Measurements from ENCODE around the gene LDLRAD4. TPM values are rescaled to one million over a fixed set of nuclear protein-coding genes. Genes with fewer than 3 reads are reported as not detected.
"Not testable (repeated sequence)": the region's sequence is repeated elsewhere in the genome, so short reads cannot be mapped to it uniquely, and the experiment has no call there.

The LDLRAD4 gene
- total RNA-seq, 1 experiment from 2014 or later: 204 TPM

- not testable (repeated sequence) for H4K20me1 ChIP-seq (ENCODE audit: insufficient read depth, low read depth, low read length); H3K9me2 ChIP-seq (replicated peaks; ENCODE audit: insufficient read depth, low read length); H2AFZ ChIP-seq (ENCODE audit: low read length); H3K9me3 ChIP-seq (ENCODE audit: low read length); H3K27me3 ChIP-seq (ENCODE audit: low read length); H3K4me1 ChIP-seq (ENCODE audit: low read length); H3K4me2 ChIP-seq (ENCODE audit: low read depth, low read length, poor library complexity, severe bottlenecking); H3K36me3 ChIP-seq (ENCODE audit: insufficient read depth, low read length); H3K79me2 ChIP-seq (ENCODE audit: low read length); DNase-seq; H3K27ac ChIP-seq (ENCODE audit: low read length); H3K4me3 ChIP-seq (ENCODE audit: low read length); H3K9ac ChIP-seq (ENCODE audit: low read length)
These were observed 127.9 kb downstream of the LDLRAD4 start for GRCh38 chr18:13346449-13346848.

DNA sequence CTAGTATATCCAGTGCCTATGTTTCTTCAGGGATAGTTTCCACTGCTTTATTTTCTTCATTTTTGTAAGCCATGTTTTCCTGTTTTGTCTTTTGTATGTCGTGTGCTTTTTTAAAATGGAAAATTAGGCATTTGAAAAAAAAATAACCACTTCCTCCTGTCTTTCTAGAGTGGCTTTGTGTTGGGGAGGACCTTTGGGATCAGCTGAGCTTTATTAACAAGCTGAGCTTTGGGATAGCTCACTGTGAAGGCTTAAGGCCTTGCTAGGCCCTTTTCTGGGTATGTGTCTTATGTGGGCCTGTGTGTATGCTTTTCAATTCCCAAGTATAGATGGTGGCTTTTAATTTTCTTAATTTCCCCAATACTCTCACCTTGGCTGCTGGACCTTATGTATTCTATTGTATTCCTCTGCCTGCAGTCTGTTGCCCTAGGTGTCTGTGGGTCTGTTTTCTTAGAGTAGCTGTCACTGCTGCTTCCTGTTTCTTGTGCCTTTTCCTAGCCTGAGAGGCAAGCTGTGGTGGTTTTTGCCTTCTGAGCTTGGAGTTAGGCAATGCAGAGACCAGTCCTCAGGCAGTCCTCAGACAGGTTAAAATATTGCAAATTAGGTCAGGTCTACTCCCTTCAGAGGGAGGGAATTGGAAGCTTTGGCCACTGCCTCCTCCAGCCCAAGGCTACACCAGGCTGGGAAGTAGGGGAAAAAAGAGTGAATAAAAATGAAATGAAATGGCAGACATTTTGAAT, 134.7 kb downstream of the LDLRAD4 start:
- H3K4me2 ChIP-seq (ENCODE audit: low read depth, low read length, poor library complexity, severe bottlenecking): no peak overlapping the region
- H3K4me3 ChIP-seq (ENCODE audit: low read length): no peak overlapping the region
- H3K9me3 ChIP-seq (ENCODE audit: low read length): no peaks in the 10 kb centered on the region
- DNase-seq: no peak
- no peaks in the 10 kb centered on the region for H3K9me2 ChIP-seq (replicated peaks; ENCODE audit: insufficient read depth, low read length)
- H3K79me2 ChIP-seq (ENCODE audit: low read length): no peaks in the 10 kb centered on the region
- H2AFZ ChIP-seq (ENCODE audit: low read length): no peak overlapping the region
- H4K20me1 ChIP-seq (ENCODE audit: insufficient read depth, low read depth, low read length): no peaks in the 10 kb centered on the region
- no peaks in the 10 kb centered on the region for H3K27me3 ChIP-seq (ENCODE audit: low read length)
- no peaks in the 10 kb centered on the region for H3K4me1 ChIP-seq (ENCODE audit: low read length)
- no peak overlapping the region for H3K9ac ChIP-seq (ENCODE audit: low read length)
- no peak overlapping the region for H3K27ac ChIP-seq (ENCODE audit: low read length)
- no peaks in the 10 kb centered on the region for H3K36me3 ChIP-seq (ENCODE audit: insufficient read depth, low read length)

DNA sequence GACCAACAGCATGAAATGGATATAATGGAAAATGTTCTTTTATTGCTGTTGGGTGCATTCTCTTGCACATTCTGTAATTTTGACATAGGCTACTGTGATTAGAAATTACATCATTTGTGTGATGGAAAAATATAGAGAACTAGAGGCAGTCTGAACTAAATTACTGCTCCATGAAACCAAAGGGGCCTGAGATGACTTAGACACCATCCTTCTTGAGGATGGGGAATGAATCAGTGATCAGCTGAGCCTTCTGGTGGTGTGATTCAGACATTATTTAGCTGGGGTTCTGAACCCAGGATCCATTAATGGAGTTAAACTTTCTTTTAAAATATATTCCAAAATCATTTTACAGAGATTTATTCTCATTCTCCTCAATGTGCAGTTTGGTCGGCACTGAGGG, 135.8 kb downstream of the LDLRAD4 start:
- Histone ChIP-seq H3K4me2 (ENCODE audit: low read depth, low read length, poor library complexity, severe bottlenecking) (no peak overlapping the region), H3K9me3 (ENCODE audit: low read length) (no peaks in the 10 kb centered on the region), H3K4me1 (ENCODE audit: low read length) (no peaks in the 10 kb centered on the region), H4K20me1 (ENCODE audit: insufficient read depth, low read depth, low read length) (no peaks in the 10 kb centered on the region), H2AFZ (ENCODE audit: low read length) (no peak overlapping the region), H3K36me3 (ENCODE audit: insufficient read depth, low read length) (no peaks in the 10 kb centered on the region), H3K9ac (ENCODE audit: low read length) (no peak overlapping the region), H3K79me2 (ENCODE audit: low read length) (no peaks in the 10 kb centered on the region), H3K27ac (ENCODE audit: low read length) (no peak overlapping the region), H3K4me3 (ENCODE audit: low read length) (no peak overlapping the region), H3K9me2 (replicated peaks; ENCODE audit: insufficient read depth, low read length) (no peaks in the 10 kb centered on the region), H3K27me3 (ENCODE audit: low read length) (no peaks in the 10 kb centered on the region)
- DNase-seq: no peak

DNA sequence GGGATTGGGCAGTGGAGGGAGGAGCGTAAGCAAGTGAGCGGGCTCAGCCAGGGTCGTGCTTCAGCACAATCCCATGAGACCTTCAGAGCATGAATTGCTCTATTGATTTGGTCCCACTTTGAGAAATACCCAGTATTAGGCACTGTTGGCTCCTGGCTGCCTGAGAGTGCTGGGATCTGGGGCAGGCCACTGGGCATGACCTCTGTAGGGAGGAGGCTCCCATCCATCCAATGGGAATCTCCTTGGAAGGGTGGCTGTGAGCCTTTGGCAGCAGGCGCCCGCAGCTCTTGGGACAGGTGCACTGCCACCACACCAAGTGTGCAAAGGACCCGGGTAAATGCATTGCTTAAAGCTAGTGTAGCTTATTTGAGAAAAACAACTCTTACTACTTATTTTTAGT, 137.5 kb downstream of the LDLRAD4 start:
- no peak for DNase-seq
- H3K4me3 ChIP-seq (ENCODE audit: low read length): no peak overlapping the region
- H3K4me2 ChIP-seq (ENCODE audit: low read depth, low read length, poor library complexity, severe bottlenecking): no peak overlapping the region
- no peak overlapping the region for H3K27ac ChIP-seq (ENCODE audit: low read length)
- H3K79me2 ChIP-seq (ENCODE audit: low read length): no peaks in the 10 kb centered on the region
- no peaks in the 10 kb centered on the region for H3K4me1 ChIP-seq (ENCODE audit: low read length)
- H3K9me2 ChIP-seq (replicated peaks; ENCODE audit: insufficient read depth, low read length): no peaks in the 10 kb centered on the region
- no peak overlapping the region for H2AFZ ChIP-seq (ENCODE audit: low read length)
- H3K9me3 ChIP-seq (ENCODE audit: low read length): no peaks in the 10 kb centered on the region
- H3K9ac ChIP-seq (ENCODE audit: low read length): no peak overlapping the region
- H3K27me3 ChIP-seq (ENCODE audit: low read length): no peaks in the 10 kb centered on the region
- H4K20me1 ChIP-seq (ENCODE audit: insufficient read depth, low read depth, low read length): no peaks in the 10 kb centered on the region
- H3K36me3 ChIP-seq (ENCODE audit: insufficient read depth, low read length): no peaks in the 10 kb centered on the region

- H3K4me1 ChIP-seq (ENCODE audit: low read length): no peaks in the 10 kb centered on the region
- H3K9ac ChIP-seq (ENCODE audit: low read length): no peak overlapping the region
- H3K79me2 ChIP-seq (ENCODE audit: low read length): no peaks in the 10 kb centered on the region
- H3K4me2 ChIP-seq (ENCODE audit: low read depth, low read length, poor library complexity, severe bottlenecking): no peak overlapping the region
- H3K36me3 ChIP-seq (ENCODE audit: insufficient read depth, low read length): no peaks in the 10 kb centered on the region
- no peak overlapping the region for H3K4me3 ChIP-seq (ENCODE audit: low read length)
- H3K27ac ChIP-seq (ENCODE audit: low read length): no peak overlapping the region
- DNase-seq: no peak
- H4K20me1 ChIP-seq (ENCODE audit: insufficient read depth, low read depth, low read length): no peaks in the 10 kb centered on the region
- no peaks in the 10 kb centered on the region for H3K9me2 ChIP-seq (replicated peaks; ENCODE audit: insufficient read depth, low read length)
- H2AFZ ChIP-seq (ENCODE audit: low read length): no peak overlapping the region
- no peaks in the 10 kb centered on the region for H3K27me3 ChIP-seq (ENCODE audit: low read length)
- no peaks in the 10 kb centered on the region for H3K9me3 ChIP-seq (ENCODE audit: low read length)
These were observed 138.7 kb downstream of the LDLRAD4 start for GRCh38 chr18:13357289-13357688.

GRCh38 chr18:13359210-13359609, 140.7 kb downstream of the LDLRAD4 start:
- H3K4me3 ChIP-seq (ENCODE audit: low read length): no peak overlapping the region
- H4K20me1 ChIP-seq (ENCODE audit: insufficient read depth, low read depth, low read length): no peaks in the 10 kb centered on the region
- H3K4me1 ChIP-seq (ENCODE audit: low read length): no peaks in the 10 kb centered on the region
- H3K9me3 ChIP-seq (ENCODE audit: low read length): no peaks in the 10 kb centered on the region
- no peak overlapping the region for H3K4me2 ChIP-seq (ENCODE audit: low read depth, low read length, poor library complexity, severe bottlenecking)
- no peaks in the 10 kb centered on the region for H3K9me2 ChIP-seq (replicated peaks; ENCODE audit: insufficient read depth, low read length)
- H3K27me3 ChIP-seq (ENCODE audit: low read length): no peaks in the 10 kb centered on the region
- H2AFZ ChIP-seq (ENCODE audit: low read length): no peak overlapping the region
- no peaks in the 10 kb centered on the region for H3K36me3 ChIP-seq (ENCODE audit: insufficient read depth, low read length)
- no peak overlapping the region for H3K9ac ChIP-seq (ENCODE audit: low read length)
- no peaks in the 10 kb centered on the region for H3K79me2 ChIP-seq (ENCODE audit: low read length)
- no peak for DNase-seq
- no peak overlapping the region for H3K27ac ChIP-seq (ENCODE audit: low read length)

DNA sequence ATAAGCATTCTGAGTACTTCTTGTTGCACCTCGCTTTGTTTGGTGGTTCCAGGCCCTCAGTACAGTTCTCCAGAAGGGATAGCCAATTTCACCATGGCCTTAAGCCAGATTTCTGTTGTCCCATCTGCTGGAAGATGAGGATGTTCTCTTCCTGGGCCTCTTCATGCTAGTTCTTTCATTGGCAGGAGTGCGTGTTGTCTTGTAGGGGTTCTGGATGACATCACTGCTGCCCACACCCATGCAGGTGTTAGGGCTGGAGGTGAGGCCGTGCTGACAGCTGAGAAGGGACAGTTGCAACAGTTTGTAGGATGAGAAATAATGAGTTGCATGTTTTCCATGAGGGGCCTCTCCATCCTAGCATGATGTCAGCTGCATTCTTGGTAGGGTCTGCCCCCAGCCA, 142.9 kb downstream of the LDLRAD4 start:
- Histone ChIP-seq H4K20me1 (ENCODE audit: insufficient read depth, low read depth, low read length) (no peaks in the 10 kb centered on the region), H3K9me3 (ENCODE audit: low read length) (no peaks in the 10 kb centered on the region), H3K79me2 (ENCODE audit: low read length) (no peaks in the 10 kb centered on the region), H3K9me2 (replicated peaks; ENCODE audit: insufficient read depth, low read length) (no peaks in the 10 kb centered on the region), H3K4me2 (ENCODE audit: low read depth, low read length, poor library complexity, severe bottlenecking) (no peak overlapping the region), H3K4me1 (ENCODE audit: low read length) (no peaks in the 10 kb centered on the region), H3K27me3 (ENCODE audit: low read length) (no peaks in the 10 kb centered on the region), H2AFZ (ENCODE audit: low read length) (no peak overlapping the region), H3K9ac (ENCODE audit: low read length) (no peak overlapping the region), H3K27ac (ENCODE audit: low read length) (no peak overlapping the region), H3K36me3 (ENCODE audit: insufficient read depth, low read length) (no peaks in the 10 kb centered on the region), H3K4me3 (ENCODE audit: low read length) (no peak overlapping the region)
- no peak for DNase-seq

DNA sequence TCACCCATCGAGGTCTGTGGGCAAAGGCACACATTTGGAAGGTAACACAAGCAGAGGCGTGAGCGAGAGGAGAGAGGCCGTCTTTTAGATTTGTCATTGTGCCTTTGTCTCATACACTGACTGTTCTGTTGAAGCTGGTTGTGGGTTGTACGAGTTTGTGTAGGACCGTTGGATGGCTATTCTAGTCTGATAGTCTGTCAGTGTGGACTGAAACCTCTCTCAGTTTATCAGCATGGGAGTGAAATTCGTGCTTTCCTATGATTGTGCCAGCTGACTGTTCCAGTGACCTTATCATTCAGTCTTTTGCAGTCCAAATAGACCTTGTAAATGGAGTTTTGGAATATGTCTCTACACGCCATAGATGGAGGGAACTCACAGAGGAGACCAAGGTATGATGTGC, 143.5 kb downstream of the LDLRAD4 start:
- Histone ChIP-seq H3K36me3 (ENCODE audit: insufficient read depth, low read length) (no peaks in the 10 kb centered on the region), H3K27me3 (ENCODE audit: low read length) (no peaks in the 10 kb centered on the region), H3K9me2 (replicated peaks; ENCODE audit: insufficient read depth, low read length) (no peaks in the 10 kb centered on the region), H3K27ac (ENCODE audit: low read length) (no peak overlapping the region), H3K4me3 (ENCODE audit: low read length) (no peak overlapping the region), H2AFZ (ENCODE audit: low read length) (no peak overlapping the region), H3K9ac (ENCODE audit: low read length) (no peak overlapping the region), H3K9me3 (ENCODE audit: low read length) (no peaks in the 10 kb centered on the region), H3K4me1 (ENCODE audit: low read length) (no peaks in the 10 kb centered on the region), H3K79me2 (ENCODE audit: low read length) (no peaks in the 10 kb centered on the region), H3K4me2 (ENCODE audit: low read depth, low read length, poor library complexity, severe bottlenecking) (no peak overlapping the region), H4K20me1 (ENCODE audit: insufficient read depth, low read depth, low read length) (no peaks in the 10 kb centered on the region)
- no peak for DNase-seq

Measured in Karpas-422 (cell line).